ENCODE data around the gene PNMA6E. TPM values are rescaled to one million over a fixed set of nuclear protein-coding genes. Genes with fewer than 3 reads are reported as not detected.

PNMA6E gene
- total RNA-seq, 1 donor from 2014 or later = not detected

Other genes with a start within 250 kb of the PNMA6E start
- gene MAGEA1, start 222.1 kb downstream of the PNMA6E start, total RNA-seq = not detected in 2 replicates
- gene PNMA6F, start 79.6 kb downstream of the PNMA6E start, total RNA-seq = not detected in 2 replicates
- gene ZNF275, start 67.2 kb downstream of the PNMA6E start, total RNA-seq = 22.1 and 22.5 TPM in 2 replicates
- 2.4 and 2.5 TPM in 2 replicates for gene ZFP92, start 10.1 kb upstream of the PNMA6E start, total RNA-seq
- gene TREX2, start 44.7 kb upstream of the PNMA6E start, total RNA-seq = 0.83 and 1.3 TPM in 2 replicates
- gene HAUS7, start 69.2 kb upstream of the PNMA6E start, total RNA-seq = 62.7 and 68.2 TPM in 2 replicates
- gene BGN, start 93.6 kb upstream of the PNMA6E start, total RNA-seq = not detected in 2 replicates
- 0.05 TPM in 1 of 2 replicates, not detected in the other for gene ATP2B3, start 116.3 kb upstream of the PNMA6E start, total RNA-seq
- gene CCNQ, start 197.8 kb upstream of the PNMA6E start, total RNA-seq = 28.0 and 29.3 TPM in 2 replicates
- 0.10 TPM in 2 replicates for gene DUSP9, start 245.9 kb upstream of the PNMA6E start, total RNA-seq

All from activated T-helper 1 cell treated with anti-CD3 and anti-CD28 coated beads, Interleukin-12 subunit alpha, Interleukin-12 subunit beta, Interleukin-2, Interleukin-4 antibody, amounts not matched to agents 30 ng/mL and 10 ng/mL and 1 ng/mL, durations not matched to agents 14 hours and 24 hours and 36 hours (primary cell).